ENCODE measurements around the gene PLA2G12A. TPM values are rescaled to one million over a fixed set of nuclear protein-coding genes. Genes with fewer than 3 reads are reported as not detected.

PLA2G12A gene
- total and polyA plus RNA-seq, 2 donors (not counting 3 experiments of a cell fraction or from before 2014, with no cell fraction given), result 21.6 to 27.1 TPM

GRCh38 chr4:109750652-109751244 lies 20.9 kb upstream of the PLA2G12A start:
- ChIA-PET CTCF (interaction anchor here (0.5 kb wide), 1 partner anchor 497 kb away, joined by 3 read pairs; no protein-coding TSS in a partner anchor), POLR2A (no interaction called here)
- Histone ChIP-seq H3K27ac (ENCODE audit: insufficient read depth, low read depth, low read length) (no peak overlapping the region), H3K9ac (replicated peaks; ENCODE audit: extremely low read depth, insufficient read depth, low read length) (no peak overlapping the region), H3K9me1 (replicated peaks; ENCODE audit: control insufficient read depth, extremely low read depth, insufficient read depth, low read length) (no peaks in the 10 kb centered on the region), H3K27me3 (ENCODE audit: control insufficient read depth in 2 of 2, insufficient read depth in 2 of 2, low read length in 2 of 2) (no peaks in the 10 kb centered on the region), H3K79me2 (ENCODE audit: control insufficient read depth, insufficient read depth, low read length) (no peaks in the 10 kb centered on the region), H3K4me2 (ENCODE audit: insufficient read depth, low read length) (no peak overlapping the region), H3K4me1 (ENCODE audit: control insufficient read depth, extremely low read depth, insufficient read depth, low read length) (no peaks in the 10 kb centered on the region), H3K36me3 (ENCODE audit: control insufficient read depth in 2 of 2, extremely low read depth in 1 of 2, insufficient read depth in 2 of 2, low read length in 2 of 2) (no peaks in the 10 kb centered on the region), H4K20me1 (replicated peaks; ENCODE audit: control insufficient read depth, extremely low read depth, insufficient read depth, low read length) (no peaks in the 10 kb centered on the region), H2AFZ (ENCODE audit: low read depth, low read length) (no peak overlapping the region), H3K4me3 (replicated peaks in 1 of 3; ENCODE audit: insufficient read depth in 1 of 3, low read depth in 1 of 3, low read length in 3 of 3) (no peak overlapping the region), H3K9me3 (replicated peaks; ENCODE audit: control insufficient read depth, insufficient read depth, low read length) (no peaks in the 10 kb centered on the region)
- TF ChIP-seq JUN (IDR thresholded peaks at IDR 0.05; ENCODE audit: borderline replicate concordance, insufficient read depth, insufficient read length, low read depth) (no peak), MYC (IDR thresholded peaks at IDR 0.05; ENCODE audit: low read depth, low read length) (no peak), POLR2A (IDR thresholded peaks at IDR 0.05; ENCODE audit: low read depth, low read length) (no peak), MAX (IDR thresholded peaks at IDR 0.05; ENCODE audit: insufficient read depth, insufficient read length) (no peak)
- dilution Hi-C loops (cut with MboI; ENCODE audit: extremely low pct_ligation_motif_present, low sequenced_read_pairs) (no loop called here), intact Hi-C loops (cut with micrococcal nuclease) (no loop called here)
- BruUV-seq (replicated peaks), result no TSS peak
- DNase-seq (ENCODE audit: low read depth, low spot score) (no peak), FAIRE-seq (no peak)

GRCh38 chr4:109749388-109750082 lies 19.7 kb upstream of the PLA2G12A start:
- no TSS peak for BruUV-seq (replicated peaks)
- Histone ChIP-seq H2AFZ (ENCODE audit: low read depth, low read length) (no peak overlapping the region), H3K4me1 (ENCODE audit: control insufficient read depth, extremely low read depth, insufficient read depth, low read length) (no peaks in the 10 kb centered on the region), H3K9ac (replicated peaks; ENCODE audit: extremely low read depth, insufficient read depth, low read length) (no peak overlapping the region), H3K4me3 (replicated peaks in 1 of 3; ENCODE audit: insufficient read depth in 1 of 3, low read depth in 1 of 3, low read length in 3 of 3) (no peak overlapping the region), H4K20me1 (replicated peaks; ENCODE audit: control insufficient read depth, extremely low read depth, insufficient read depth, low read length) (no peaks in the 10 kb centered on the region), H3K27ac (ENCODE audit: insufficient read depth, low read depth, low read length) (no peak overlapping the region), H3K36me3 (ENCODE audit: control insufficient read depth in 2 of 2, extremely low read depth in 1 of 2, insufficient read depth in 2 of 2, low read length in 2 of 2) (no peaks in the 10 kb centered on the region), H3K9me1 (replicated peaks; ENCODE audit: control insufficient read depth, extremely low read depth, insufficient read depth, low read length) (no peaks in the 10 kb centered on the region), H3K9me3 (replicated peaks; ENCODE audit: control insufficient read depth, insufficient read depth, low read length) (no peaks in the 10 kb centered on the region), H3K27me3 (ENCODE audit: control insufficient read depth in 2 of 2, insufficient read depth in 2 of 2, low read length in 2 of 2) (no peaks in the 10 kb centered on the region), H3K4me2 (ENCODE audit: insufficient read depth, low read length) (no peak overlapping the region), H3K79me2 (ENCODE audit: control insufficient read depth, insufficient read depth, low read length) (no peaks in the 10 kb centered on the region)
- intact Hi-C loops (cut with micrococcal nuclease) (no loop called here), dilution Hi-C loops (cut with MboI; ENCODE audit: extremely low pct_ligation_motif_present, low sequenced_read_pairs) (no loop called here)
- TF ChIP-seq CTCF (IDR thresholded peaks at IDR 0.05; ENCODE audit: extremely low read depth in 1 of 2, insufficient read depth in 1 of 2, low read depth in 1 of 2, low read length in 2 of 2) (no peak), MYC (IDR thresholded peaks at IDR 0.05; ENCODE audit: low read depth, low read length) (no peak), EZH2 (IDR thresholded peaks at IDR 0.05; ENCODE audit: borderline replicate concordance, low read depth, low read length, severe bottlenecking) (no peak), POLR2A (IDR thresholded peaks at IDR 0.05; ENCODE audit: low read depth, low read length) (no peak), POLR2AphosphoS5 (IDR thresholded peaks at IDR 0.05; ENCODE audit: insufficient read depth, low read depth, low read length) (no peak), MAX (IDR thresholded peaks at IDR 0.05; ENCODE audit: insufficient read depth, insufficient read length) (no peak), JUN (IDR thresholded peaks at IDR 0.05; ENCODE audit: borderline replicate concordance, insufficient read depth, insufficient read length, low read depth) (no peak), FOS (IDR thresholded peaks at IDR 0.05; ENCODE audit: borderline replicate concordance, insufficient read depth, low read length) (no peak), GATA2 (IDR thresholded peaks at IDR 0.05; ENCODE audit: insufficient read depth, insufficient read length, low read depth, low read length) (no peak)
- CTCF ChIA-PET, result no interaction called here
- POLR2A ChIA-PET, result no interaction called here
- no peak for DNase-seq (ENCODE audit: low read depth, low spot score)
- no peak for FAIRE-seq

All from endothelial cell of umbilical vein (primary cell).